ENCODE results near the gene FHIP2A.
A peak's percentile ranks its signal among the peaks of the same experiment; 100 is the strongest.

Gene FHIP2A

GRCh38 chr10:114867365-114867764 is 45.8 kb downstream of the FHIP2A start:
- in situ Hi-C loops (cut with HindIII; ENCODE audit: low sequenced_read_pairs): no loop called here
- no peak for TF ChIP-seq CTCF (IDR thresholded peaks at IDR 0.05; ENCODE audit: low read depth, low read length)
- no peak overlapping the region for H3K4me3 ChIP-seq (ENCODE audit: low read depth, low read length)
- no peak for DNase-seq (ENCODE audit: low read depth, low spot score)

GRCh38 chr10:114868870-114869519 is 47.4 kb downstream of the FHIP2A start:
- TF ChIP-seq CTCF (IDR thresholded peaks at IDR 0.05; ENCODE audit: low read depth, low read length): no peak
- in situ Hi-C loops (cut with HindIII; ENCODE audit: low sequenced_read_pairs): no loop called here
- DNase-seq (ENCODE audit: low read depth, low spot score): peak; percentile 31
- H3K4me3 ChIP-seq (ENCODE audit: low read depth, low read length): no peak overlapping the region

- no peak for TF ChIP-seq CTCF (IDR thresholded peaks at IDR 0.05; ENCODE audit: low read depth, low read length)
- H3K4me3 ChIP-seq (ENCODE audit: low read depth, low read length): no peak overlapping the region
- DNase-seq (ENCODE audit: low read depth, low spot score): peak; percentile 92
- in situ Hi-C loops (cut with HindIII; ENCODE audit: low sequenced_read_pairs): no loop called here
Measured at GRCh38 chr10:114869520-114869892, 47.9 kb downstream of the FHIP2A start.

GRCh38 chr10:114870486-114870885 is 48.9 kb downstream of the FHIP2A start:
- no peak for TF ChIP-seq CTCF (IDR thresholded peaks at IDR 0.05; ENCODE audit: low read depth, low read length)
- H3K4me3 ChIP-seq (ENCODE audit: low read depth, low read length): no peak overlapping the region
- DNase-seq (ENCODE audit: low read depth, low spot score): no peak
- in situ Hi-C loops (cut with HindIII; ENCODE audit: low sequenced_read_pairs): no loop called here

- in situ Hi-C loops (cut with HindIII; ENCODE audit: low sequenced_read_pairs): no loop called here
- DNase-seq (ENCODE audit: low read depth, low spot score): no peak
- H3K4me3 ChIP-seq (ENCODE audit: low read depth, low read length): no peak overlapping the region
- no peak for TF ChIP-seq CTCF (IDR thresholded peaks at IDR 0.05; ENCODE audit: low read depth, low read length)
Measured at GRCh38 chr10:114871379-114871778, 49.8 kb downstream of the FHIP2A start.
